HL-60 (cell line): ENCODE data around the gene NACA2.

Source experiments
- CTCF ChIP-seq: IDR thresholded peaks from one replicate; pipeline ENCODE4 v1.5.1; 2011; ENCODE audit warnings: low read length, control low read depth, inconsistent platforms; ENCODE audit not compliant: insufficient read depth
- GABPA ChIP-seq: IDR thresholded peaks from 2 replicates; pipeline ENCODE4 v1.6.1; 2012; ENCODE audit warnings: low read depth
- POLR2AphosphoS5 ChIP-seq: IDR thresholded peaks from 2 replicates; pipeline ENCODE4 v1.6.1; 2012; ENCODE audit warnings: low read depth
- REST ChIP-seq: IDR thresholded peaks from 2 replicates; pipeline ENCODE4 v1.6.1; 2012; ENCODE audit warnings: low read depth; ENCODE audit not compliant: insufficient replicate concordance
- SPI1 ChIP-seq: IDR thresholded peaks from 2 replicates; pipeline ENCODE4 v1.6.1; 2012; ENCODE audit warnings: low read depth, mild to moderate bottlenecking, borderline replicate concordance

DNA sequence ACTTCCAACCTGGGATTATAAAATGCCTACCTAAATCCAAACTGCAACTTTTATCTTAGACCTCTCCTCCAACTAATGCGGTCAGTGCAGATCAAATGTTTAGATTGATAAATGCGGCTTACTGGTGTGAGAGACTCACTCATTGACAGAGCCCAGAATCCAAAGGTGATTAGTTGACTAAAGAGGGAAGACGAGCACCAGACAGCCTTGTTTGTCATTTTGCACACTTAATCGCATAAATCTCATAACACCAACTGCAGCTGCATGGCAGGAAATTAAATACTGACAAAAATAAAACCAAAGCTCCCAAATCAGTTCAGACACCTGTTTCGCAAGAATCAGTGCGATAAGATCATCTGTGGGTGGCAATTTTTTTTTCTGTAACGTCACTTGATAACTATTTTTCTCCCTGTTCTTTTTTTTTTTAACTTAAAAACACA lies 35.9 kb downstream of the NACA2 start:
- TF ChIP-seq CTCF (no peak), POLR2AphosphoS5 (no peak), SPI1 (no peak), REST (no peak), GABPA (no peak)
